GM10248 (cell line): ENCODE results near the gene FBXL17.

Source experiments
- CTCF ChIA-PET: fragments of 300-600 bp; sonication (Branson Sonifier 250); formaldehyde crosslinking; extraction: SDS; loops from one replicate; lab custom pipeline; 2021; ENCODE audit warnings: antibody characterized with exemption; lab: Yijun Ruan, JAX
- POLR2A ChIA-PET: fragments of 350-650 bp; sonication (Branson Sonifier 250); formaldehyde crosslinking; extraction: SDS; loops from one replicate; lab custom pipeline; 2020; ENCODE audit warnings: antibody characterized with exemption; lab: Yijun Ruan, JAX
- DNase-seq: peaks from one replicate; pipeline ENCODE4 v3.0.0; 2012; ENCODE audit errors: extremely low spot score
- TF ChIP-seq, protein P1 (sequence below): IDR thresholded peaks from 2 replicates; pipeline ENCODE4 v1.5.1; 2012; ENCODE audit warnings: mild to moderate bottlenecking, low read depth; ENCODE audit errors: extremely low read depth, missing control alignments, control extremely low read depth

FBXL17 gene

DNA sequence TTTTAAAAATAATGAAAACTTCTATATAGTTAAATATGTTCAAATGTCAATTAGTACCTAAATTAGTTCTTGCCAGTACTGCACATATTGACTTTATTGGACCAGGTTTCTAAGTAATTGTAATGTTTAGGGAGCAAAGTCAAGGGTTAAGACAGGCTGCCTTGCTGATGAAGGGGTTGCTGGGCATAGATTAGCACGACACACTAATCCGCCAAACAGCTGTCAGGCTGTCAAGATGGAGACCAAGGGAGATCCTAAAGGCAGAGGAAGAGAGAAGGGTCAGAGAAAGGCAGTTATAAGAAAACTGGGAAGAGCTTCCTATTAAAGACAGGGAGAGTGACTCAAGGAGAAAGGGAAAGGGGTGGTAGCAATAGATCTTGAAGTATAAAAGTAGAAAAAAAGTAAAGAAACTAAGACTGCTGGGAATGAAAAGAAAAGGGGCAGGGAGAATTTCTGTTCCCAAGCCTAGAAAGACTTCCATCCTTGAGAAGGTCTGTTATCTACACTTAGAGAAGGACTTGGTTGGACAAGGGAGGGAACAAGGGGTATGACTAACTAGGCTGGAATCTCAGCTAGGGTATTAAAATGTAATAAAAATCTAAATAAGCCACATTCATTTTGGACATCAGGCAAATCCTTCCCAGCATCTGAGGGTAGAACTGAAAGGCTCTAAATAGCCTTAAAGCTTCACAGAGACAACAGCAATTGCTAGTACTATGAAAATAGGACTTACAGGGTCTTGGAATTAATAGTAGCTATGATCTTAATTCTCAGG, 188.7 kb downstream of the FBXL17 start:
- CTCF ChIA-PET: interaction anchor here (1.0 to 1.2 kb wide), 2 partner anchors 11 to 15 kb away, joined by 3 read pairs; no protein-coding TSS in a partner anchor
- POLR2A ChIA-PET: no interaction called here
- TF ChIP-seq, protein P1, sequence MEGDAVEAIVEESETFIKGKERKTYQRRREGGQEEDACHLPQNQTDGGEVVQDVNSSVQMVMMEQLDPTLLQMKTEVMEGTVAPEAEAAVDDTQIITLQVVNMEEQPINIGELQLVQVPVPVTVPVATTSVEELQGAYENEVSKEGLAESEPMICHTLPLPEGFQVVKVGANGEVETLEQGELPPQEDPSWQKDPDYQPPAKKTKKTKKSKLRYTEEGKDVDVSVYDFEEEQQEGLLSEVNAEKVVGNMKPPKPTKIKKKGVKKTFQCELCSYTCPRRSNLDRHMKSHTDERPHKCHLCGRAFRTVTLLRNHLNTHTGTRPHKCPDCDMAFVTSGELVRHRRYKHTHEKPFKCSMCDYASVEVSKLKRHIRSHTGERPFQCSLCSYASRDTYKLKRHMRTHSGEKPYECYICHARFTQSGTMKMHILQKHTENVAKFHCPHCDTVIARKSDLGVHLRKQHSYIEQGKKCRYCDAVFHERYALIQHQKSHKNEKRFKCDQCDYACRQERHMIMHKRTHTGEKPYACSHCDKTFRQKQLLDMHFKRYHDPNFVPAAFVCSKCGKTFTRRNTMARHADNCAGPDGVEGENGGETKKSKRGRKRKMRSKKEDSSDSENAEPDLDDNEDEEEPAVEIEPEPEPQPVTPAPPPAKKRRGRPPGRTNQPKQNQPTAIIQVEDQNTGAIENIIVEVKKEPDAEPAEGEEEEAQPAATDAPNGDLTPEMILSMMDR: no peak
- no peak for DNase-seq

DNA sequence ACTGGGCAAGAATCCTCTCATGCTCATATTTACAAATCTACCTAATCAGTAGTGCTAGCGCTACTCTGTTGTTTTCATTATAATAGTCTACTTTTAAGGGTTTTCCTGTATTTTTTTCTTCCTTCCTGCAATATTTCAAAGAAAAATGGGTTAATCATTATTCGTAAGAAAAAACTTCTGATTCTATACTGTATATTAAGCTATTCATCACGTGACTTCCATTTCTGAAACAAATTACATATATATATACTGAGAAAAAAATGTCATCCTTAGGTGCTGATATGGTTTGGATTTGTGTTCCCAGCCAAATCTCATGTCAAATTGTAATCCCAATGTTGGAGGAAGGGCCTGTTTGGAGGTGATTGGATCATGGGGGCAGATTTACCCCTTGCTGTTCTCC, 197.0 kb downstream of the FBXL17 start:
- POLR2A ChIA-PET: no interaction called here
- TF ChIP-seq, protein P1: no peak
- DNase-seq: no peak
- CTCF ChIA-PET: interaction anchor here (1.0 kb wide), 1 partner anchor 15 kb away, joined by 3 read pairs; no protein-coding TSS in a partner anchor

DNA sequence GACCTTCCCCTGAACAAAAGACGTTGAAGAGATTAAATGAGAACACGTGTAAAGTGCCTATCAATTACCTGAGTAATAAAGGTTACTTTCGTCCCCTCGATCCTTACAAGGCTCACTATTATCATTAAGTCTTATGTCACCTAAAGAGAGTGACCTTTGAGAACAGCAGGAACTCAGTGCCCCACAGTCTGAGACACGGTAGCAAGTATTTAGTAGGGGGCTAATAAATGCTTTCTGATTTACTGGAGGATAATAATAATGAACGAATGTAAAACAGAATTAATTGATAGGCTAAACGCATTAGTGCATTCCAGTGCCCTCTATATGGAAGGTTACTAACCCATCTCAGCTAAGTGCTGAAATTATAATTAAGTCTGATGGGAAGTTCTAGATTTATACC, 199.9 kb downstream of the FBXL17 start:
- TF ChIP-seq, protein P1: no peak
- DNase-seq: no peak
- ChIA-PET POLR2A (no interaction called here), CTCF (interaction anchor here (0.9 to 1.9 kb wide), 2 partner anchors 8 to 34 kb away, joined by 3 to 5 read pairs; no protein-coding TSS in a partner anchor)

DNA sequence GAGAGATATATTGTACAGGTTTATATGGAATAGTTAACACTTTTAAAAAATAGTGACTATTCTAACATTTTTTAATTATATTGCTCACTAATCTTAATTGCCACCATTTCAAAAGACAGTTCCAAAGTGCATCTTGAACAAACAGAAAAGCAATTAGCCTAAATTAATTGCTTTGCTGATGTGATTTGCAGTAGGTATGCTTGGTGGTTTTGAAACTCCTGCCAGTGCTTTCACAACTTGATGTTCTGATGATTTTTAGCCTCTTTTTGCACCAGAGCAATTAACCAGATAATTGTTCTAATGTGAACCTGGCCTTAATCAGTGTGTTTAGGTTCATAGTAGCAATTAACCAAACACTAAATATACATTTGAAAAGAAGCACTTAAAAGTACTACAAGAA, 207.6 kb downstream of the FBXL17 start:
- ChIA-PET POLR2A (interaction anchor here (0.6 kb wide), 1 partner anchor 995 kb away, joined by 4 read pairs; no protein-coding TSS in a partner anchor), CTCF (interaction anchor here (1.8 to 2.8 kb wide), 2 partner anchors 8 to 15 kb away, joined by 5 to 8 read pairs; no protein-coding TSS in a partner anchor)
- DNase-seq: no peak
- TF ChIP-seq, protein P1: no peak

DNA sequence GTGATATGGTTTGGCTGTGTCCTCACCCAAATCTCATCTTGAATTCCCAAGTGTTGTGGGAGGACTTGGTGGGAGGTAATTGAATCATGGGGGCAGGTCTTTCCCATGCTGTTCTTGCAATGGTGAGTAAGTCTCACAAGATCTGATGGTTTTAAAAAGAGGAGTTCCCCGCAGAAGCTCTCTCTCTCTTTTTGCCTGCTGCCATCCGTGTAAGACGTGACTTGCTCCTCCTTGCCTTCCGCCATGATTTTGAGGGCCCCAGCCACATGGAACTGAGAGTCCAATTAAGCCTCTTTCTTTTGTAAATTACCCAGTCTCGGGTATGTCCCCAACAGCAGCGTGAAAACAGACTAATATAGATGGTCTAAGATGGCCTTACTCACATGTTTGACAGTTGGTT, 210.1 kb downstream of the FBXL17 start:
- POLR2A ChIA-PET: no interaction called here

DNA sequence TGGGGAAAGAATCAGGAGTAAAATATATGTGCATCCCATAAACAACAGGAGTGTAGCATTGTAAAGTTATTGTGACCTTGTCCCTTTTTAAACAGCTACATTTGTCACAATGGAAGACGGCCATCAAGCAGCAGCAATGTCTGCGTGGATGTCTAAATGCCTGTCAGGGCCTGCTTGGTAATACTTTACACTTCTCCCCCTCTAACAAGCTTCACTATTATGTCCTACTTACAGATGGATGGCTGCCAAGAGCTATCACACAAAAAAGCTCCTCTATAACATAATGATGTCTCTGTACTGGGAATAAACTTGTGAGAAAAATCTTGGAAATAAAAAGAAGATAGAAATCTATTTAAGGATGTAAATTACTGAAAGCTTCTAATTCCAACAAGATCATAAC, 213.0 kb downstream of the FBXL17 start:
- TF ChIP-seq, protein P1: no peak
- no peak for DNase-seq
- CTCF ChIA-PET: interaction anchor here (0.8 to 1.3 kb wide), 2 partner anchors 9 to 15 kb away, joined by 3 read pairs; no protein-coding TSS in a partner anchor
- POLR2A ChIA-PET: no interaction called here

More for the DNA sequence above, 210.1 kb downstream of the FBXL17 start:
- DNase-seq: no peak
- TF ChIP-seq, protein P1: no peak
- CTCF ChIA-PET: interaction anchor here (0.9 to 2.8 kb wide), 2 partner anchors 18 to 19 kb away, joined by 3 to 8 read pairs; no protein-coding TSS in a partner anchor
